HEK293 (cell line): Measurements from ENCODE around the gene MICU1.
"Not testable (repeated sequence)": the region's sequence is repeated elsewhere in the genome, so short reads cannot be mapped to it uniquely, and the experiment has no call there.

Experiments
- ZNF362 ChIP-seq: fragments of 450-650 bp; formaldehyde crosslinking; IDR thresholded peaks from 2 replicates; pipeline ENCODE4 v1.5.1; 2016; ENCODE audit warnings: missing biosample characterization, missing genetic modification characterization
- ZNF664 ChIP-seq: fragments of 450-650 bp; formaldehyde crosslinking; IDR thresholded peaks from 2 replicates; pipeline ENCODE4 v1.5.1; 2016; ENCODE audit warnings: missing biosample characterization, missing genetic modification characterization
- ZNF701 ChIP-seq: fragments of 450-650 bp; formaldehyde crosslinking; IDR thresholded peaks from 2 replicates; pipeline ENCODE4 v1.5.1; 2016; ENCODE audit warnings: missing biosample characterization, missing genetic modification characterization
- TF ChIP-seq, protein P1 (sequence below): fragments of 450-650 bp; formaldehyde crosslinking; IDR thresholded peaks from 2 replicates; pipeline ENCODE4 v1.5.1; 2016; ENCODE audit warnings: missing biosample characterization, missing genetic modification characterization, low read depth

GRCh38 chr10:72646971-72647370 is 21.1 kb upstream of the MICU1 start:
- TF ChIP-seq ZNF701, ZNF362, ZNF664 (tag by site-specific recombination): not testable (repeated sequence)
- TF ChIP-seq, protein P1, sequence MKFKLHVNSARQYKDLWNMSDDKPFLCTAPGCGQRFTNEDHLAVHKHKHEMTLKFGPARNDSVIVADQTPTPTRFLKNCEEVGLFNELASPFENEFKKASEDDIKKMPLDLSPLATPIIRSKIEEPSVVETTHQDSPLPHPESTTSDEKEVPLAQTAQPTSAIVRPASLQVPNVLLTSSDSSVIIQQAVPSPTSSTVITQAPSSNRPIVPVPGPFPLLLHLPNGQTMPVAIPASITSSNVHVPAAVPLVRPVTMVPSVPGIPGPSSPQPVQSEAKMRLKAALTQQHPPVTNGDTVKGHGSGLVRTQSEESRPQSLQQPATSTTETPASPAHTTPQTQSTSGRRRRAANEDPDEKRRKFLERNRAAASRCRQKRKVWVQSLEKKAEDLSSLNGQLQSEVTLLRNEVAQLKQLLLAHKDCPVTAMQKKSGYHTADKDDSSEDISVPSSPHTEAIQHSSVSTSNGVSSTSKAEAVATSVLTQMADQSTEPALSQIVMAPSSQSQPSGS (tag by site-specific recombination): not testable (repeated sequence)
